GM12873 (cell line): ENCODE data around the gene BCAS3.

ENCODE experiments used
- CTCF ChIP-seq: IDR thresholded peaks from 2 replicates; pipeline ENCODE4 v1.5.1; 2012; ENCODE audit warnings: low read depth, mild to moderate bottlenecking, moderate library complexity, low read length, control low read depth; ENCODE audit not compliant: insufficient read depth; ENCODE audit errors: missing control alignments

The BCAS3 gene

GRCh38 chr17:61392679-61393078 lies 715.0 kb downstream of the BCAS3 start:
- TF ChIP-seq CTCF = no peak

- peak; percentile 48 for TF ChIP-seq CTCF
These were observed 715.9 kb downstream of the BCAS3 start for GRCh38 chr17:61393550-61393903.

- no peak for TF ChIP-seq CTCF
These were observed 716.4 kb downstream of the BCAS3 start for GRCh38 chr17:61393904-61394629.

- no peak for TF ChIP-seq CTCF
These were observed 717.2 kb downstream of the BCAS3 start for GRCh38 chr17:61394630-61395408.

GRCh38 chr17:61395409-61395982 lies 717.8 kb downstream of the BCAS3 start:
- TF ChIP-seq CTCF = no peak

- no peak for TF ChIP-seq CTCF
These were observed 718.4 kb downstream of the BCAS3 start for GRCh38 chr17:61395983-61396585.

- no peak for TF ChIP-seq CTCF
These were observed 719.0 kb downstream of the BCAS3 start for GRCh38 chr17:61396586-61397085.
